GM21717 (cell line): ENCODE measurements around the gene MICAL2.

Experiments used
- ATAC-seq: cut with Tn5 transposase; IDR thresholded peaks from one replicate; pipeline ENCODE4 v1.9.1; 2021; ENCODE audit warnings: mild to moderate bottlenecking, moderate library complexity; ENCODE audit not compliant: unreplicated experiment

Gene MICAL2

GRCh38 chr11:12221051-12221535 is 110.7 kb downstream of the MICAL2 start:
- ATAC-seq = no peak

GRCh38 chr11:12222055-12222792 is 111.8 kb downstream of the MICAL2 start:
- no peak for ATAC-seq

GRCh38 chr11:12223771-12224536 is 113.6 kb downstream of the MICAL2 start:
- no peak for ATAC-seq

- ATAC-seq = peak; percentile 86
Measured at GRCh38 chr11:12224537-12224893, 114.1 kb downstream of the MICAL2 start.

GRCh38 chr11:12225046-12225739 is 114.8 kb downstream of the MICAL2 start:
- ATAC-seq = no peak

GRCh38 chr11:12226093-12226492 is 115.7 kb downstream of the MICAL2 start:
- no peak for ATAC-seq

- no peak for ATAC-seq
Measured at GRCh38 chr11:12229450-12230229, 119.2 kb downstream of the MICAL2 start.

- no peak for ATAC-seq
Measured at GRCh38 chr11:12232160-12232559, 121.8 kb downstream of the MICAL2 start.

- ATAC-seq = no peak
Measured at GRCh38 chr11:12232817-12233601, 122.6 kb downstream of the MICAL2 start.

- no peak for ATAC-seq
Measured at GRCh38 chr11:12233602-12233925, 123.2 kb downstream of the MICAL2 start.

GRCh38 chr11:12234221-12234620 is 123.8 kb downstream of the MICAL2 start:
- no peak for ATAC-seq

- ATAC-seq = no peak
Measured at GRCh38 chr11:12235080-12235479, 124.7 kb downstream of the MICAL2 start.

GRCh38 chr11:12235553-12235946 is 125.2 kb downstream of the MICAL2 start:
- no peak for ATAC-seq

- peak; percentile 59 for ATAC-seq
Measured at GRCh38 chr11:12235947-12236743, 125.8 kb downstream of the MICAL2 start.

GRCh38 chr11:12236744-12237101 is 126.3 kb downstream of the MICAL2 start:
- ATAC-seq = no peak

- ATAC-seq = no peak
Measured at GRCh38 chr11:12237381-12237784, 127.0 kb downstream of the MICAL2 start.

GRCh38 chr11:12238420-12238819 is 128.0 kb downstream of the MICAL2 start:
- ATAC-seq = no peak

- no peak for ATAC-seq
Measured at GRCh38 chr11:12239396-12239795, 129.0 kb downstream of the MICAL2 start.

- no peak for ATAC-seq
Measured at GRCh38 chr11:12239804-12240371, 129.5 kb downstream of the MICAL2 start.
